Umbilical cord (tissue), 2 donors: ENCODE data around the gene ANKRD29. TPM values are rescaled to one million over a fixed set of nuclear protein-coding genes. Genes with fewer than 3 reads are reported as not detected.
"Not testable (repeated sequence)": the region's sequence is repeated elsewhere in the genome, so short reads cannot be mapped to it uniquely, and the experiment has no call there.

Experiments used
- DNase-seq: peaks from one replicate; pipeline ENCODE4 v3.0.0-alpha.2; 2015; ENCODE audit warnings: low spot score
- total RNA-seq: library from RNA; depleted of rRNA; stranded (reverse); fragments of >200 nt; gene quantifications from one replicate; pipeline ENCODE4 v1.2.3, GENCODE V29; 2014; ENCODE audit warnings: low replicate concordance; ENCODE audit not compliant: insufficient read depth

ANKRD29 gene
- total RNA-seq, 1 donor from 2014 or later, result 16.9 TPM

DNA sequence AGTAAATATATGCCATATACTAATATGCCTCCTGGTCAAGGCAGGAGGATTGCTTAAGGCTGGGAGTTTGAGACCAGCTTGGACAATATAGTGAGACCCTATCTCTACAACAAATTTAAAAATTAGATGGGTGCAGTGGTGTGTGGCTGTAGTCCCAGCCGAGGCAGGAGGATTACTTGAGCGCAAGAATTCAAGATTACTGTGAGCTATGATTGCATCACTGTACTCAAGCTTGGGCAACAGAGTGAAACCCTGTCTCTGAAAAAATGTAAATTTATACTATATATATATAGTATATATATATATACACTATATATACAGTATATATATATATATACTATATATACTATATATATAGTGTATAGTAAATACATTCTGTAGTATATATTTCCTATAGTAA, 46.5 kb downstream of the ANKRD29 start:
- DNase-seq, result no peak

DNA sequence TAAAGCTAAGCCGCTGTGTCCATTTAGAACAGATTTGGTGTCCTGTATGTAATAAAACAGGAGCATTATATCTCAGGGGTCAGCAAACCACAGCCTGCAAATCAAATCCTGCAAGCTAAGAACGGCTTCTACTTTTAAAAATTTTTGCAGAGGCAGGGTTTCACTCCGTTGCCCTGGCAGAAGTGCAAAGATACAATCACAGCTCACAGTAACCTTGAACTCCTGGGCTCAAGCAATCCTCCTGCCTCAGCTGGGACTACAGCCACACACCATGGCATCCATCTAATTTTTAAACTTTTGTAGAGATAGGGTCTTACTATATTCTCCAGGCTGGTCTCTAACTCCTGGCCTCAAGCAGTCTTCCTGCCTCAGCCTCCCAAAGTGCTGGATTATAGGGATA, 47.8 kb downstream of the ANKRD29 start:
- DNase-seq, result no peak

DNA sequence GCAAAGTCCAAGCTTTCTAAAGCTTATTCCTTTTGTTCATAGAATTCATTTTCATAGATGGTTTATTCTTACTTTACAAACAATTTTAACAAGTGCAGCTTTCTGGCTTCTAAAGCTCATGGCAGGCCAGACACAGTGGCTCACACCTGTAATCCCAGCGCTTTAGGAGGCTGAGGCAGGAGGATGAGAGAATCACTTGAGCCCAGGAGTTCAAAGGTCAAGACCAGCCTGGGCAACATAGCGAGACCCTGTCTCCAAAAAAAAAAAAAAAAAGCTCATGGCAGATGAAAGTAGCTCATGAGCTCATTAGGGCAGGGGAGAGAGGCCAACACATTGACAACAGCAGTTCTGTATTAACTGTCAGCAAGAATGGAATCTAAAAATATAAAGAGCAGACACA, 48.3 kb downstream of the ANKRD29 start:
- DNase-seq, result no peak

DNA sequence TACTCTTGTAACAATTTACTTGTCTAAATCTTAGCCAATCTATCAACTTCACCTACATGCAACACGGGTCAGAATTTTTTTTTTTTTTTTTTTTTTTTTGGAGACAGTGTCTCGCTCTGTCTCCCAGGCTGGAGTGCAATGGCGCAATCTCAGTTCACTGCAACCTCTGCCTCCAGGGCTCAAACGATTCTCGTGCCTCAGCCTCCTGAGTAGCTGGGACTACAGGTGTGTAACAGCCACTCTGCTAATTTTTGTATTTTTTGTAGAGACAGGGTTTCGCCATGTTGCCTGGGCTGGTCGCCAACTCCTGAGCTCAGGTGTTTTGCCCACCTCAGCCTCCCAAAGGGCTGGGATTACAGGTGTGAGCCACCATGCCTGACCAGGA, 49.6 kb downstream of the ANKRD29 start:
- DNase-seq, result not testable (repeated sequence)

DNA sequence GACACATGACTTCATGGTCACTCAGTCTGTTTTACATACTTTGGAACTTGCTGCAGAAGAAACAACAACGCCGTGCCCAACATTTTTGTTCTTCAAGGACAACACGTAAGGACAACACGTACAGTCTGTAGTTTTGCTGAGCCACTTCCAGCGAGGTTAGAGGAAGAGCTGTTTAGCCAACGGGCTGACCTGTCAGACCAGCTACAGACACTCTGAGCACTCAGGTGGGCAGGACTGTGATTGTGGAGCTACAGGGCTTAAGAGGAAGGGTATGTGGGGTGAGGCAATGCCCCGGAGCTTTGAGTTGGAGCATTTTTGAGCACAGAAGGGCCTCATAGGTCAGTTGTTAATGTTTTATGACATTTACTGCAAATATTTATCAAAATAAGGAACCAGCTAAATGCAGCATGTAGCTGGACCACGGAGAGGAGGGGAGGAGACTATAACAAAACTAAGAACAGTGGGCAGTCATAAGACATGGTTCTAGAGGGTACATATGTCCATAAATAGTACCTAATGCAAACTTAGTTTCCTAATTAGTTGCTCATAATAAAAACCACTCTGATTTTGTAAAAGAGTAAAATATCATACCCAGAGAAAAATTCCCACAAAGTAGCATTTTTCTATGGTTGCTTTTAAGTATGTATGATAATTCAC, 50.1 kb downstream of the ANKRD29 start:
- DNase-seq, result no peak

DNA sequence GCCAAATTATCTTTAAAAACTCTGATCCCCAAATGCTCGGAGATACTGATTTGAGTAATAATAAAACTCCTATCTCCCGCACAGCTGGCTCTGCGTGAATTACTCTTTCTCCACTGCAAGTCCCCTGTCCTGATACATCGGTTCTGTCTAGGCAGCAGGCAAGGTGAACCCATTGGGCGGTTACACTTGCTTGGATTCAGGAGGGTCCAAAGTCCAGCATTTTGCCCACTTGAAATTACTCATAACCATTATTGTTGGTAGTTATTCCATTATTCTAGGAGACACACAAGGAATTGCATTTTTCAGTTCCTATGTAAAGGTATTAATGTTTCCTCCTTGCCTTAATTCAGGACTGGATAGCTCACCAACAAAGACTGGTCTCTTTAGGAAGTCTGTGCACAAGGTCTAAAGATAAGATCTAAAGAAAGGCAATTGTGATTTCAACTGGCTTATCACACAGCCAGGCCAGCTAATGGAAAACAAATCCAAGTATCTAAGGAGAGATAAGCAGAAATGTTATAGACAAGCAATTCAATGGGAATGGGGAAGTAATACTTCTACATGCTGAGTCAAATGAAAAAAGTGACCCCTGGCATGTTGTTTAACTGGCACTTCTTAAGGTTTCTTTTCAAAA, 53.2 kb downstream of the ANKRD29 start:
- DNase-seq, result no peak

DNA sequence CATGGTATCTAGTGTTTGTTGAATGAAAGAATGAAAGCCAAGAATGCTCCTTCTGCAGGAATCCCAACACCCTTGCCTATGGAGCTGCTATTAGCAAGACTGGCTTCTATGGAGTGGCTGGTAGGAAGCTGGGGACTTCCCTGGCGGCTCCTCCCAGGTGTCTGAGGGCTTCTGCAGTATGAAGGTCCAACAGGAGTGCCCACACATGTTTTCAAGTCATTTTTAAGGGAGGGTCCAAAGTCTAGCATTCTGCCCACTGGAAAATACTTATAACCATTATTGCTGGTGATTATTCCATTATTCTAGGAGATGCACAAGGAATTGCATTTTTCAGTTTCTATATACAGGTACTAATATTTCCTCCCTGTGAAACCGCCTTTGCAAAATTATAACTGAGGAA, 54.5 kb downstream of the ANKRD29 start:
- DNase-seq, result no peak

DNA sequence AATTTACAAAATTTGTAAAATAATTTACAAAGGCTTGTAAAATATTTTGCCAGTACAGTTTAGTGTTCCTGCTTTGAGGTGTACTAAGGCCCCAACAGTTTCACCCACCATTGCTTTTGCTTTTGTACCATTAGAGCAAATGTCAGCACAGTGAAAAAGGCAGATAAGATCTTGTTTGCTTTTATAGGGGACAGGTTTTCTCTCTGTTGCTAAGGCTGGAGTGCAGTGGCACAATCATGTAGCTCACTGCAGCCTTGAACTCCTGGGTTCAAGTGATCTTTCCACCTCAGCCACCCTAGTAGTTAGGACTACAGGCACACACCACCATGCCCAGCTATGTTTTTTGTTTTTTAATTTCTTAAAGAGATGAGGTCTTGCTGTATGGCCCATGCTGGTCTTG, 56.8 kb downstream of the ANKRD29 start:
- DNase-seq, result no peak

DNA sequence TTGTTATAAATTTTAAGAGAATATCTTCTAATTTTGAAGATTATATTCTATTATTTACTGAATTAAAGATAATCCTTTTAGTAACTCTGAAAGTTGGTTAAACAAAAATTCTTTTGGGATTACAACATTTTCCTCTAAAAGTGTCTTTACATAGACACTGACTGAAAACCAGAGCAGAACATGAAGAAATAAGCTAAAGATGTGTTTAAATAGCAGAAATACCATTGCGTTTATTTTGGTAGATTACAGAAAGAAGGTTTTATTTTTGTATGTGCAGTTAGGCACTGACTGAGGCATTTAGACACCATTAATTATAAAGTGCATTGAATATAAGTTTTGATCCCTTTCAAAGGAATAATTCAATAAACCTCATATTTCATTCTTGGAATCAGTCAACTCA, 62.9 kb downstream of the ANKRD29 start:
- no peak for DNase-seq

DNA sequence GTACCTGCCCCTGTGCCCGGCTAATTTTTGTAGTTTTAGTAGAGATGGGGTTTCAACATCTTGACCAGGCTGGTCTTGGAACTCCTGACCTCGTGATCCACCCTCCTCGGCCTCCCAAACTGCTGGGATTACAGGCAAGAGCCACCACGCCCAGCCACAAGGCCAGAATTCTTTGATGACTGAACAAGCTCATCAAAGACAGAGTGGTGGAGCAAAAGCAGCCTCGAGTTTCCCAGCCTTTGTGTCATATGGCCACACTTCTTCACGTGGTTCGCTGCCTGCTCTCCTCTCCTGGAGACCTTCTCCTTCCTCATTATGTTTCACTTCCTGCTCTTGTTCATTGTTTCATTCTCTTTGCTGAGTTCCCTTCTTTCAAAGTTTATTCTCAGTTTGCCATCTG, 66.5 kb downstream of the ANKRD29 start:
- no peak for DNase-seq

DNA sequence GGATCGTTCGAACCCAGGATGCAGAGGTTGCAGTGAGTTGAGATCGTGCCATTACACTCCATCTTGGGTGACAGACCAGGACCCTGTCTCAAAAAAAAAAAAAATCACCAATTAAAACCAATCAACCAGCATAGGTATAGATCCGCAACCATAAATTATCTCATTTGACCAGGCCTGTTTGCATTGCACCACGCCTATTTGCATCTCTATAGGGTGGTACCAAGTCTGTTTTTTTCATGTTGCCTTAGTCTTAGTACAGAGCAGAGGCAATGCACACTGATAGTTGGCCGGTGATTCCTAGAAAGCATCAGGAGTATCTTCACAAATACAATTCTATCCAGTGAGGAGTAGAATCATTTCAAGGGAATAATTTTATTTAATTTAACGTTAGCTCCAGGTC, 67.1 kb downstream of the ANKRD29 start:
- DNase-seq, result no peak

DNA sequence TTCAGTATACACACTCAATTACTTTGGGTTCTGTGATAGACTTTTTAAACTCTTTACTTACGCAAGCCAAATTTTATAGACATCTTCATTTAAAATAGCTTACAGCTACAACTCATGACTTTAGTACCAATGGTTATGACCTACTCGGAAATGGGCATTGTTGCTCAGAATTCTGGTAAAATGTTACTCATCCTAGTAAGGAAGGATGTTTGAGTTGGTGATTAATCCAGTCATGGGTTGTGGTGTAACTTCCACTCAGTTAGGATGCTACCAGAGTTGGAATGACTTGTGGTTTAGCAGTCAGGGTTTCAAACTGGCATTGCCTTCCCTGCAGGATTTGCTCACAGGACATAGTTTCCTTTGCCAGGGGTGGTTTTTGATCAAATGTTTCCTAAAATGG, 69.0 kb downstream of the ANKRD29 start:
- no peak for DNase-seq

DNA sequence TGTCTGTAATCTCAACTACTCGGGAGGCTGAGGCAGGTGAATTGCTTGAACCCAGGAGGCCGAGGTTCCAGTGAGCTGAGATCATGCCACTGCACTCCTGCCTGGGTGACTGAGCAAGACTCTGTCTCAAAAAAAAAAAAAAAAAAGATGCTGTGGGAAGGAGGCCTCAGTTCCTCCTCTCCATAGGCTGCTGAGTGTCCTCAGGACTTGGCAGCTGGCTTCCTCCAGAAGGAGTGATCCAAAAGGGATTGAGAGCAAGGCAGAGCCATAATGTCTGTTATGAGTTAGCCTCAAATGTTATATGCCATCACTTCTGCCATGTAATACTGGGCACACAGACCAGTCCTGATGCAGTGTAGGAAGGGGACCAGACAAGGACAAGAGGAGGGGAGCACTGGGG, 69.8 kb downstream of the ANKRD29 start:
- no peak for DNase-seq

DNA sequence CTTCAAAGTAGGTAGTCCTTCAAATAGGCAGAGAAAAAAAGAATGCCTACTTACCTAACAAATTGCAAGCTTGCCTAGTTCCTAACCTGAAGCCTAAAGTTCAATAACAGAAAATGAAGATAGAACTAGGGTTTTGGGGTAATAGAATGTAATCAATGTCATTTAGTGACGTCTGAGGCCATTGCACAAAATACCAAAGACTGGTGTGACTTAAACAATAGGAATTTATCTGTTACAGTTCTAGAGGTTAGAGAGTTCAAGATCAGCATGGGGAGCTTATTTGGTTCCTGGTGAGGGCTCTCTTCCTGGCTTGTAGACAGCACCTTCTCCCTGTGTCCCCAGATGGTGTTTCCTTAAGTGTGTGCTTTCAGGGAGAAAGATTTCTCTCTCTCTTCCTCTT, 71.7 kb downstream of the ANKRD29 start:
- DNase-seq, result no peak

DNA sequence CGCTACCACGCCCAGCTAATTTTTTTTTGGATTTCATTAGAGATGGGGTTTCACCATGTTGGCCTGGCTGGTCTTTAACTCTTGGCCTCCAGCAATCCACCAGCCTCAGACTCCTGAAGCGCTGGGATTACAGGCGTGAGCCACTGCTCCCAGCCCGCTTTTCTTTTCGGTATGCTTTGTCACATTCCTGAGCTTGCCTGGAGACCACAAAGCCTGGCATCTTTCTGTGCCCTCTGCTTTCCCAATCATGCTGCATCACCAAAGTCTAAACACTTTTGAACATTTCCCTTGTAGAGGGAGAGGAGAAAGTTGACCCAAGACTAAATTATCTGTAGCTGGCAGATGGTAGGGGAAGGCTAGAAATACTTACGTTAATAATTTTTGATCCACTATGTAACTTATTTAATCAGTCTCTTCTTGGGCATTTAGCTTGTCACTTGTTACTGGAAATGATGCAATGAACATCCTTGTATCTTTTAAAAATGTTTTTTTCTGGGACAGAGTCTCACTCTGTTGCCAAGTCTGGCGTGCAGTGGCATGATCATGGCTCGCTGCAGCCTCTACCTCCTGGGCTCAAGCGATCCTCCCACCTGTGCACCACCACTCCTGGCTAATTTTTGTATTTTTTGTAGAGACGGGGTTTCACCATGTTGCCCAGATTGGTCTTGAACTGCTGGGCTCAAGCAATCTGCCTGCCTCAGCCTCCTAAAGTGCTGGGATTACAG, 73.7 kb downstream of the ANKRD29 start:
- DNase-seq, result no peak

DNA sequence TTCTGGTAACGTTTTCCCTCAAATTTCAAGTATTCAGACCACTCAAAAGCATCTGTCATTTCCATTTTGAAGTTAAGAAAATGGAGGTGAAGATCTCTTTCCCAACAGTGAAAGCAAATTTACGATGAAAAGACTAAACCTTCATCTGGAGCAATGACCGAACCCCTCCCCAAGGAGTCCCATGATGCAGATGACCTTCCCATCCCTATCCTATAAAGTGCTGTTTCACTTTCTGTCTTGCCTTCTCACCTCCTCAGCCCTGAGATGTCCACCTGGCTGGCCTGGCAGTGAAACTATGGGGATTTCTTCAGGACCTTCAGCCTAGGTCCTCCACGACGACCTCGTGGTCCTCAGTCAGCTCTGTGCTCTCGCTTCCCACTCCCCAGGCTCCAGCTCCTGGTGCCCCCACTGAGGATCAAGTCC, 75.5 kb downstream of the ANKRD29 start:
- no peak for DNase-seq

DNA sequence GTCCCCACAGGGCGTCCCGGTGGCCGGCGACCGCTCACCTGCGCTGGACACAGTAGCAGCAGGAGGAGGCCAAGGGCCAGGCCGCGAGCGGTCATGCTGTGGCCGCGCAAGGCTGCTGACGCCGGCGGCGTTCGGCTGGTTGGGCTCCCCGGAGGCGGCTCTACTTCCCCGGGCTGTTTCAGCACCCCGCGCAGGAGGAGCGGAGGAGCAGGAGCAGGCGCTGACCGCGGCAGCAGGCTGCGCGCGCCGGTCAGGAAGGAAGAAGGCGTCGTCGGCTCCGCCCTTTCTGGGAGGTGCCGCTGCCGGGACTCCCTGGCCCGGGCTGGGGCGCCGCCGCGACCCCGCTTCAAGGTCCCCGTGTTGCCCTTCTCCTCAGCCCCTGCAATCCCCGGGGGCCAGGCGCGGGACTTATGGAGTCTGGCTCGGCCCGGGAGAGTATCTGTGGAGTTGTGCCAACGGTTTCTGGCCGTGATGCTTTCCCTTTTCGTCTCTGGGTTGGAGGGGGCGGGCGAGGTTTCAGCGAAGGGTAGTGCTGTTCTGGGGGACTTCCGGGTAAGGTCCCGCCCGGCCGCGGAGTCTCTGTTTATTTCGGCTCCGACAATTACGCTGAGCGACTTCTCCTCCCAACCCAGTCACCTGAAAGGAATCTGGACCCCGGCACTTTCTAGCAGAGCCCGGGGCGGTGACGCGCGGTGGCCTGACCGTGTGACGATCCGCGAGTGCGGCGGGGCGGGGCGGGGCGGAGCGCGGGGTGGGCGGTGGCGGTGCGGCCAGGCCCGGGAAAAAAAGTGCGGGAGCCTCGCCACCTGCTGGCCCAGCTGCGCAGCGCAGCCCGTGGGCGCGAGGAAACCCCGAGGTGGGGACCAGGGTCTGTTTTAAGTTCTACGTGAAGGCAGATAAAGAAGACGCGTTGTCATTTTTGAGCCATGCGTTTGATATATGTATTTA, 76.2 kb downstream of the ANKRD29 start, which contains the start of gene NPC1:
NPC1 (minus strand) TSS at position 258 of the 948 bp plus-strand sequence; CDS start at position 95, 163 bp downstream.
- DNase-seq, result peak; percentile 97

DNA sequence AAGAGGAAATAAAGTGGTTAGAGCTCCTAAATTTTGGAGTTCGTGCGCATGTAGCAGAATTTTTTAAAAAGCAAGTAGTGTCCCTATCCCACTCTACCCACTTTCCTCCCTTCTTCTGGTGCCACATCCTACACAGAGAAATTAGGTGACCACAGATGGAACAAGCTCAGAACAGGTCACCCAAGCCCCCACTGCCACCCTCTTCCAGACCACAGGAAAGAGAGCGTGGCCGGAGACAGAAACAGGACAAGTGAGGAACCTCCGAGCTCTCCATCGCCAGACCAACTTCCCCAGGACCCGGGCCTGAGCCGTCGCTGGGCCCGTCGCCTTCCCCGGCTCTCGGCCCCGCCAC, 76.8 kb downstream of the ANKRD29 start:
- no peak for DNase-seq

DNA sequence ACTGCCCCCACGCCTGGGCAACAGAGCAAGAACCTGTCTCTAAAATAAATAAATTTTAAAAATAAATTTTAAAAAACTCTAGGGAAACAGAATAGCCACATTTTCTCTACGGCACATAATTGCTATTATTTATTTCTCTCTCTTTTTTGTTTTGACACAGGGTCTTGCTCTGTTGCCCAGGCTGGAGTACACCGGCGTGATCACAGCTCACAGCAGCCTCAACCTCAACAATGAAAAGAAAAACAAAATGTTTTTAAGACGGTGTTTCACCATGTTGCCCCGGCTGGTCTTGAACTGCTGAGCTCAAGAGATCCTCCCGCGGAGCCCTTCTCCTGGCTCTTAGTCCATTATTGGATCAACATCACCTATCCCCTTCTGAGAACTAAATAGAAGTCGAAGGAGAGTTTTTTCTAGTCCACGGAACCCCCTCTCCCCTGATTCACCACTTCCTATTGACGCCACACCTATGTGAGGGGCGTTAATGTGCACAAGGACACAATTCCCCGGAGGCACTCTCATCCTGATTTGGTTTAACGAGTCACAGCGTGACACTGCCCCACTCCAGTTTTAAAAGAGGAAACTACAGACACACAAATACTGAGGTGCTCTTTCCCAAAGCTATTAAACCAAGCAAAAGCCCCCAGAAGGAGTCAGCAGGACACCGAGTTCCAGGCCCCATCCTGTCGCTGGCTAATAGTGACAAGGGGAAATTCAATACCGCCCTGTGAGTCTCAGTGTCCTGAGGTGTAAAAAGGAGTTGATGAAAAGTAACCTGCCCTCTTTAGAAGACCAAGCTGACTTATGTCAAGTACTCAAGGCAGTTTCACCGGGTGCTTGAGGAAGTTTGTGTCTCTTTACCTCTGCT, 77.5 kb downstream of the ANKRD29 start:
- peak; percentile 35 for DNase-seq

DNA sequence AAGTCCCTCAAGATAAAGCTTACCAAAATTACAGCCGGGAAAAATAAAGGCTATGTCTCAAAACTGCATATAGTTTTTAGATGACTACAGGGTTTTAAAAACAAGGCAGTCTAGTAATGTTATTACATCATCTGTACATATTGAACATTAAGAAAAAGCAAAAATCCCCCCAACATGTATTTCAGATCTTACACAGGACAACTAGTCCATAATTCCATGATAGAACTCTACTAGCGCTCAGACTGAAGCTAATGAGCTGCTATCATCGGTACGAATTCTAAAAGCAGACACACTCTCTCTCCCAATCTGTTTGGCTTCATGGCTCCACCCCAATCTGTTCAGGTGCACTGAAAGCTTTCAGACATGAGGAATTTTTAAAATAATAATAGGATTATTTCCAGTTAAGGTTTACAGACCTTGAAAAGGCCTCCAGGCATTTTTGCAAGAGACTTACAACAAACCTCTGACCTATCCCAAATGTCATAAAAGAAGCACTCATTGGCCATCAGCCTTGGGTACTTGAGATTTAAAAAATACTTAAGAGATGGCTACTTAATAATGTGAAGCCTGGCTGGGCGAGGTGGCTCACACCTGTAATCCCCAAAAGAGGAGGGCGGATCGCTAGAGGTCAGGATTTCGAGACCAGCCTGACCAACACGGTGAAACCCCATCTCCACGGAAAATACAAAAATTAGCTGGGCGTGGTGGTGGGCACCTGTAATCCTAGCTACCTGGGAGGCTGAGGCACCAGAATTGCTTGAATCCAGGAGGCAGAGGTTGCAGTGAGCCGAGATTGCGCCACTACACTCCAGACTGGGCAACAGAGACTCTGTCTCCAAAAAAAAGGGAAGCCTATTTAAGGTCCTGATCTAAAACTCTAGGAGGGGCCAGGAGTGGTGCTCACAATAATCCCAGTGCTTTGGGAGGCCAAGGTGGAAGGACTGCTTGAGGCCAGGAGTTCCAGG, 78.4 kb downstream of the ANKRD29 start:
- no peak for DNase-seq
